ENCODE data around the gene CITED2.

CITED2 gene

DNA sequence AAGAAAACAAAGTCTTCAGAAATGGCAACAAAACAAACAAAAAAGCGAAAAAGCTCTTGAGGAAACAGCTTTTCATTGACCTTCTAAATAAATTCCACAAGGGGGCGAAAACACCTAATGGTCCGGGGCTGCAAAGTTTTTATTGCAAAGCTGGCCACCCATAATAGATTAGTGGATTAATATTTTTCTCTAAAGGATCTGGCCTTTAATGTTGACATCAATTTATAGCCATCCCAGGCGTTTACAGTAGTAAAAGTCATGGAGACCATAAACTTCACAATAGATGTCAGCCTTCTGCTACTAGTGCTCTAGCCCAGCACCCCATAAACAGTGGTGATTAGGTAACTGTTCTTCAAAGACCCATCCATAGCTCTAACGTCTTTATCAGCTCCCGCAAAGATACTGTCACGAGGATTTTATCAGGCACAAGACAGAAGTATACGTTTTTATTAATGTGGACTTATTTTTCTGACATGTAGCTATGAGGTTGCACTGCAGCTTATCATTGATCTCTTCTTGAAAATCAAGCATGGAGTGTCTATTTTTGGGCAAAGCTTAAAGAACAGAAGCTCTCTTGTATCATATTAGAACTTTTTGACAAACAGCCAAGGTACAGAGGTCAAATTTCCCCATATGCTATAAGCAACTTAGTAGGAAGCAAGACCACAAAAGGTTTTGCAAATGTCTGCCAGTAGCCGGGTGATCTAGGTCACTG lies 4.7 kb downstream of the CITED2 start:
- Histone ChIP-seq H3K36me3 (no peaks in the 10 kb centered on the region), H3K9me3 (no peaks in the 10 kb centered on the region), H3K27me3 (no peaks in the 10 kb centered on the region), H3K4me1 (peaks cover 4% of the 10 kb centered on the region; the same call in 1 of the 2 replicates), H3K4me3 (ENCODE audit: low read depth, low read length) (no peak overlapping the region)
- DNase-seq, result no peak
- peak; percentile 69 for TF ChIP-seq CTCF (IDR thresholded peaks at IDR 0.05; ENCODE audit: low read depth, low read length)

DNA sequence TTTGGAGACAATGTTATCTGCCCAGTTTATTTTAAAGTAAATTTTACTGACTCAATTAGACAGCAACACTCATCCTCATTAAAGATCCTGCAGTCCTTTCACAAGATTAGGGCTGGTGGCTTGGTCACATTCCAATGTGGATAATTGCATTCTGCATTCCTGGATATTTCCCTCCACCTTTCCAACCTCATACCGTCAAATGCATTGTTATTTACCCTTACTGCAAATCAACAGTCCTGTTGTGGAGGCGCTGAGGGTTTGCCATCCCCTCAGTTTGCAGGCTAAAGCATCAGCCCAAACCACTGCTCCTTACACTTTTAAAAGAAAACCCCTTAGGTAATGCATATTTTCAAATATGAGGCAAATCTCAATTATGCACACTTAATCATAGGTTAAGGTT lies 5.4 kb downstream of the CITED2 start:
- H3K4me1 ChIP-seq, result peaks cover 4% of the 10 kb centered on the region; the same call in 1 of the 2 replicates
- no peak for DNase-seq
- no peaks in the 10 kb centered on the region for H3K27me3 ChIP-seq
- H3K4me3 ChIP-seq (ENCODE audit: low read depth, low read length), result no peak overlapping the region
- H3K9me3 ChIP-seq, result no peaks in the 10 kb centered on the region
- no peak for TF ChIP-seq CTCF (IDR thresholded peaks at IDR 0.05; ENCODE audit: low read depth, low read length)
- no peaks in the 10 kb centered on the region for H3K36me3 ChIP-seq

DNA sequence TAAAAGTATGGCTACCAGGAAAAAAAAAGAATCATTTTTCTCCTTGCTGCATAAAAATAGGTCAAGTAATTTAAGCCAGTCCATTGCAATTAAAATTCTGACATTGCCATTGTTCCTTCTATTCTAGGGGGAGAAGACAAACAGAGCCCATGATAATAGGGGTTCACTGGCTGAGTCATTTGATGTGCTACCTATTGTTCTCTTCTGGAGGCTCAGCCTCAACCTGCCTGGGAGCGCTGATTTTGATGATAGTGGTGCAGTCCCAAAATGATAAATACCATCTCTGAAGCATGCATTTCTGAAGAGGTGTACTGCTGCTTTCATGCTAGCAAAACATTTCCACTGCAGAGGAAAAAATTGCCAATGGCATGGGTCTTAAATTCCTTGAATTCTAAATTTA lies 5.8 kb downstream of the CITED2 start:
- no peak for DNase-seq

DNA sequence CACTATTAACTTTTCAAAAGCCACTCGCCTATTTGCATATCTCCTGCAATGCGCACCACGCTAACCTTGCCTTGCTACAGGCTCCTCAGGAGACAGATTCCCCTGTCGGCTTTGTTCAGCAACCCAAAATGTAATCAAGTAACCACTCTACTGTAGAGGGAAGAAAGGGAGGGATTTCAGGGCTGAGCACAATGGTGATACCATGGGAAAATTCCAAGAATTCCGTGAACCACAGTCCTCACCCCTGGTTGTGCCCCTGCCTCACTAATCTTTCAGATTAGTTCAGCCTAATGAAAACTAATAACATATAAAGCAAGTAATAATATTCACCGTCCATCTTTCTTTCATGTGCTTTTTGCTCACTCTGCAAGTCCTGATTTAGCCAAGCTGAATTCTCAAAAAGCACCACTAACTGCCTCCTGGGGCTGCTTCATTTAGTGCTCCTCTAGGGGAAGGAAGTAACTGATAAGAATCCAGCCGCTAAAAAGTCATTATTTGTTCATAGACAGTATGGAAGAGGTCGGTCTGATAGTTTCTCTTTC lies 6.6 kb downstream of the CITED2 start:
- H3K4me3 ChIP-seq (ENCODE audit: low read depth, low read length), result no peak overlapping the region
- TF ChIP-seq CTCF (IDR thresholded peaks at IDR 0.05; ENCODE audit: low read depth, low read length), result no peak

More for the DNA sequence above, 5.8 kb downstream of the CITED2 start:
- Histone ChIP-seq H3K4me1 (peaks cover 4% of the 10 kb centered on the region; the same call in 1 of the 2 replicates), H3K4me3 (ENCODE audit: low read depth, low read length) (no peak overlapping the region), H3K9me3 (no peaks in the 10 kb centered on the region), H3K36me3 (no peaks in the 10 kb centered on the region), H3K27me3 (no peaks in the 10 kb centered on the region)
- no peak for TF ChIP-seq CTCF (IDR thresholded peaks at IDR 0.05; ENCODE audit: low read depth, low read length)

GRCh38 chr6:139364982-139365379 lies 9.5 kb downstream of the CITED2 start:
- H3K4me3 ChIP-seq (ENCODE audit: low read depth, low read length), result no peak overlapping the region
- H3K4me1 ChIP-seq, result peaks cover 3% of the 10 kb centered on the region; the same call in 1 of the 2 replicates
- H3K9me3 ChIP-seq, result no peaks in the 10 kb centered on the region
- TF ChIP-seq CTCF (IDR thresholded peaks at IDR 0.05; ENCODE audit: low read depth, low read length), result no peak
- H3K27me3 ChIP-seq, result no peaks in the 10 kb centered on the region; the same call in 1 of the 2 replicates
- no peaks in the 10 kb centered on the region for H3K36me3 ChIP-seq
- DNase-seq, result no peak

More for the DNA sequence above, 6.6 kb downstream of the CITED2 start:
- no peaks in the 10 kb centered on the region for H3K27me3 ChIP-seq
- DNase-seq, result no peak
- no peaks in the 10 kb centered on the region for H3K36me3 ChIP-seq
- no peaks in the 10 kb centered on the region for H3K9me3 ChIP-seq
- peaks cover 4% of the 10 kb centered on the region; the same call in 1 of the 2 replicates for H3K4me1 ChIP-seq

Measured in BE2C (cell line).